HG03378 (cell line): ENCODE data around the gene ZBTB42.

ENCODE experiments used
- ATAC-seq: cut with Tn5 transposase; IDR thresholded peaks from one replicate; pipeline ENCODE4 v1.9.1; 2021; ENCODE audit warnings: mild to moderate bottlenecking, moderate library complexity; ENCODE audit not compliant: unreplicated experiment

Gene ZBTB42

GRCh38 chr14:104782086-104782807 lies 18.7 kb upstream of the ZBTB42 start:
- no peak for ATAC-seq

GRCh38 chr14:104782808-104783139 lies 18.1 kb upstream of the ZBTB42 start:
- no peak for ATAC-seq

- no peak for ATAC-seq
Measured at GRCh38 chr14:104783484-104784217, 17.2 kb upstream of the ZBTB42 start.

- ATAC-seq = no peak
Measured at GRCh38 chr14:104784218-104784568, 16.7 kb upstream of the ZBTB42 start.

- ATAC-seq = no peak
Measured at GRCh38 chr14:104784846-104785707, 15.8 kb upstream of the ZBTB42 start.

- ATAC-seq = no peak
Measured at GRCh38 chr14:104785708-104786080, 15.2 kb upstream of the ZBTB42 start.

- no peak for ATAC-seq
Measured at GRCh38 chr14:104786091-104786586, 14.8 kb upstream of the ZBTB42 start.

GRCh38 chr14:104786726-104787675 lies 13.9 kb upstream of the ZBTB42 start:
- no peak for ATAC-seq

- no peak for ATAC-seq
Measured at GRCh38 chr14:104787736-104788135, 13.2 kb upstream of the ZBTB42 start.

- no peak for ATAC-seq
Measured at GRCh38 chr14:104788161-104788818, 12.6 kb upstream of the ZBTB42 start.

GRCh38 chr14:104788873-104789663 lies 11.8 kb upstream of the ZBTB42 start:
- no peak for ATAC-seq

GRCh38 chr14:104789752-104790743 lies 10.9 kb upstream of the ZBTB42 start:
- ATAC-seq = no peak

GRCh38 chr14:104791425-104791824 lies 9.5 kb upstream of the ZBTB42 start:
- no peak for ATAC-seq

GRCh38 chr14:104792101-104792884 lies 8.6 kb upstream of the ZBTB42 start:
- ATAC-seq = no peak

GRCh38 chr14:104792945-104793702 lies 7.8 kb upstream of the ZBTB42 start:
- no peak for ATAC-seq

- no peak for ATAC-seq
Measured at GRCh38 chr14:104793703-104793959, 7.3 kb upstream of the ZBTB42 start.

GRCh38 chr14:104794099-104794498 lies 6.8 kb upstream of the ZBTB42 start:
- no peak for ATAC-seq
